B cell (primary cell): Measurements from ENCODE around the gene SCRN2. TPM values are rescaled to one million over a fixed set of nuclear protein-coding genes. Genes with fewer than 3 reads are reported as not detected.

Experiments used
- ATAC-seq: fragments of 200-7000 bp; cut with Tn5 transposase; one replicate; pipeline ENCODE4 v1.10.0; 2021; ENCODE audit warnings: low read depth, mild to moderate bottlenecking, moderate number of reproducible peaks, moderate library complexity
- CTCF ChIA-PET: fragments of 350-600 bp; sonication (Branson Sonifier 250); formaldehyde crosslinking; loops from one replicate; lab custom pipeline; 2021; ENCODE audit warnings: antibody characterized with exemption, inconsistent platforms; lab: Charles Lee
- POLR2A ChIA-PET: fragments of 350-600 bp; sonication (Branson Sonifier 250); formaldehyde crosslinking; loops from one replicate; lab custom pipeline; 2021; ENCODE audit warnings: antibody characterized with exemption; lab: Charles Lee
- DNase-seq: peaks from one replicate; pipeline ENCODE4 v3.0.0; 2013
- H2AFZ ChIP-seq: 2 replicates; pipeline ENCODE4 v1.6.1; 2012; ENCODE audit warnings: mild to moderate bottlenecking, low read depth, low read length; ENCODE audit not compliant: insufficient read depth, poor library complexity, severe bottlenecking
- H3K27ac ChIP-seq, 2 donors: 1 replicate in 1 of 2; 2 replicates in 1 of 2; pipeline ENCODE4 v1.5.1; 2012 to 2013; ENCODE audit warnings: low read length in 2 of 2, mild to moderate bottlenecking in 2 of 2, moderate library complexity in 1 of 2
- H3K27me3 ChIP-seq, 4 experiments: fragments of 200-600 bp in 1 of 4; sonication (generic) in 1 of 4; replicated peaks in 1 of 4; 1 replicate in 2 of 4; 2 replicates in 2 of 4; pipeline versions ENCODE4 v1.6.1 to v1.7.0; 2013 to 2016; ENCODE audit warnings: low read length in 3 of 4, mild to moderate bottlenecking in 2 of 4, mixed read lengths in 1 of 4, moderate library complexity in 1 of 4; ENCODE audit not compliant: insufficient read depth in 4 of 4, control insufficient read depth in 3 of 4; ENCODE audit errors: control extremely low read depth in 1 of 4
- H3K36me3 ChIP-seq, 2 experiments: replicated peaks in 1 of 2; 1 replicate in 1 of 2; 2 replicates in 1 of 2; pipeline versions ENCODE4 v1.6.1 to v1.7.1; 2013; ENCODE audit warnings: low read length in 1 of 2; ENCODE audit not compliant: insufficient read depth in 2 of 2, control insufficient read depth in 1 of 2; ENCODE audit errors: control extremely low read depth in 1 of 2, extremely low read depth in 1 of 2
- H3K4me1 ChIP-seq, 2 donors: fragments of 200-600 bp in 1 of 2; sonication (generic) in 1 of 2; 1 replicate in 1 of 2; 2 replicates in 1 of 2; pipeline versions ENCODE4 v1.5.1 to v1.6.1; 2013 to 2017; ENCODE audit warnings: low read length in 2 of 2; ENCODE audit not compliant: control insufficient read depth in 2 of 2, insufficient read depth in 2 of 2
- H3K4me2 ChIP-seq: replicated peaks from 2 replicates; pipeline ENCODE3; 2012; ENCODE audit warnings: mild to moderate bottlenecking, low read depth, low read length; ENCODE audit not compliant: poor library complexity, severe bottlenecking
- H3K4me3 ChIP-seq, 5 experiments: fragments of 200-600 bp in 1 of 5; sonication (generic) in 1 of 5; 1 replicate in 3 of 5; 2 replicates in 2 of 5; pipeline versions ENCODE4 v1.5.1 to v1.7.0; 2011 to 2016; ENCODE audit warnings: low read length in 4 of 5, mild to moderate bottlenecking in 4 of 5, low read depth in 2 of 5, control low read depth in 1 of 5, moderate library complexity in 1 of 5; ENCODE audit not compliant: insufficient read depth in 1 of 5; ENCODE audit errors: control extremely low read depth in 1 of 5, extremely low read depth in 1 of 5
- H3K79me2 ChIP-seq: fragments of 200-600 bp; sonication (generic); one replicate; pipeline ENCODE4 v1.6.0; 2016; ENCODE audit warnings: low read length; ENCODE audit not compliant: control insufficient read depth, insufficient read depth
- H3K9ac ChIP-seq: fragments of 200-600 bp; sonication (generic); 2 replicates; pipeline ENCODE4 v1.6.1; 2017; ENCODE audit warnings: mild to moderate bottlenecking, low read length, moderate library complexity
- H3K9me3 ChIP-seq, 3 donors: one replicate each; pipeline versions ENCODE4 v1.6.1 to v1.7.1; 2013; ENCODE audit warnings: low read length in 2 of 3; ENCODE audit not compliant: control insufficient read depth in 2 of 3, insufficient read depth in 1 of 3; ENCODE audit errors: control extremely low read depth in 1 of 3
- H4K20me1 ChIP-seq: 2 replicates; pipeline ENCODE4 v1.6.0; 2012; ENCODE audit warnings: mild to moderate bottlenecking, low read length; ENCODE audit not compliant: insufficient read depth, control insufficient read depth, poor library complexity, severe bottlenecking
- H3K27ac Mint-ChIP-seq: one replicate; pipeline ENCODE4 v1.8.0; 2021; ENCODE audit warnings: mixed read lengths
- H3K27me3 Mint-ChIP-seq: one replicate; pipeline ENCODE4 v1.8.0; 2021; ENCODE audit warnings: mixed read lengths
- H3K4me1 Mint-ChIP-seq: one replicate; pipeline ENCODE4 v1.8.0; 2021; ENCODE audit warnings: mixed read lengths
- H3K4me3 Mint-ChIP-seq: one replicate; pipeline ENCODE4 v1.8.0; 2021; ENCODE audit warnings: mixed read lengths
- H3K9me3 Mint-ChIP-seq: one replicate; pipeline ENCODE4 v1.8.0; 2022; ENCODE audit warnings: mixed read lengths; ENCODE audit not compliant: insufficient read depth
- EZH2 ChIP-seq: IDR thresholded peaks from 2 replicates; pipeline ENCODE4 v1.6.1; 2012; ENCODE audit warnings: borderline replicate concordance, low read depth, mild to moderate bottlenecking, moderate library complexity, low read length; ENCODE audit not compliant: insufficient read depth, poor library complexity, severe bottlenecking
- WGBS: methylation state at CpG from one replicate; pipeline ENCODE4 v1.1.5; 2013; ENCODE audit warnings: missing lambda C conversion rate; ENCODE audit not compliant: insufficient coverage; 5-methylcytosine and 5-hydroxymethylcytosine counted together
- intact Hi-C: fragments of 100-400 bp; cut with micrococcal nuclease; formaldehyde crosslinking; loops from one replicate; pipeline ENCODE4 v1.10.0; 2022
- polyA plus RNA-seq: library from polyadenylated mRNA; depleted of rRNA; stranded (reverse); fragments of >200 nt; gene quantifications from 2 replicates; pipeline ENCODE4 v1.2.3, GENCODE V29; 2012
- total RNA-seq, 2 donors: library from RNA; stranded (reverse); fragments of 120-200 nt in 1 of 2; gene quantifications; 1 replicate in 1 of 2; 2 replicates in 1 of 2; pipeline versions ENCODE4 v1.2.3 to v1.2.4, GENCODE V29; 2013 to 2022
- TF ChIP-seq, protein P1 (sequence below): fragments of 200-600 bp; IDR thresholded peaks from one replicate; pipeline ENCODE4 v1.8.0; 2022; ENCODE audit warnings: antibody characterized with exemption, mild to moderate bottlenecking

The SCRN2 gene
- total and polyA plus RNA-seq, 2 donors (not counting 1 experiment from before 2014, with no cell fraction given), result 47.8 to 71.9 TPM

DNA sequence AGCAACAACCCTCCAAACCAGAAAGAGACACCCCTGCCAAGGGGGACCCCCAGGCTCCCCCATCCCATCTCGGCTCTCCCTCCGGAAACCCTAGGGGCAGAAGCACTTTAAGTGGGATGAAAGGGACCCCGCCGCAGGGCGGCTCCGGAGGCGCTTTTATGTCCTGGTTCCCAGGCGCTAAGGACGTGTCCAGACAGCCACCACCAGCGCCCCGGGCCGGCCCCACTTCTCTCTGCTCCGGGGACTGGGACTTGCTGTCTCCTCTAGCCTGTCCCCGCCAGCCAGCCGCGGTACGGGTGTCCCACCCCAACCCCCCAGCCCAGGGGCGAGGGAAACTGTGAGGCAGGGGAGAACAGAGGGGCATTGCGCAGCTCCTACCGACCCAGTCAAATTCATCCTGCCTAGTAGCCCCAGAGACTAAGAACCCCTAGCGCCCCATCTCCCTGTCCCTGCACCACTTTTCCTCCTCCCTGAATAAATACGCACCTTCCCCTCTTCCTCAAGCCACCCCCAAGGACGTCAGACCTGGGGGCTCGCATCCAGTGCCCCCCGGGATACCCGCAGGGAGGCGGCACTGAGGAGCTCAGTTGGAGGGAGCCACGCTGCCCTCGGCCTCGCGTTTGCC is 5.8 kb upstream of the SCRN2 start:
- Histone ChIP-seq H4K20me1 (no peaks in the 10 kb centered on the region), H3K79me2 (no peaks in the 10 kb centered on the region), H3K9me3 (peaks cover 0 to 13% (median 0%) of the 10 kb centered on the region in 3 donors), H3K27me3 (peaks cover 0 to 79% (median 52%) of the 10 kb centered on the region in 4 experiments), H3K4me3 (no peak overlapping the region), H3K4me1 (peaks cover 30 to 39% of the 10 kb centered on the region in 2 donors), H2AFZ (no peak overlapping the region), H3K4me2 (peak overlapping the region; percentile 48), H3K27ac (no peak overlapping the region), H3K36me3 (no peaks in the 10 kb centered on the region), H3K9ac (no peak overlapping the region)
- intact Hi-C loops, result no loop called here
- no peaks in the 10 kb centered on the region for H3K9me3 Mint-ChIP-seq
- ATAC-seq, result no peak
- 18% methylated on average over 31 of the region's 31 CpGs for WGBS
- no peak overlapping the region for H3K4me3 Mint-ChIP-seq
- peaks cover 58% of the 10 kb centered on the region for H3K27me3 Mint-ChIP-seq
- H3K4me1 Mint-ChIP-seq, result peaks cover 23% of the 10 kb centered on the region
- H3K27ac Mint-ChIP-seq, result peak overlapping the region; percentile 63
- ChIA-PET POLR2A (no interaction called here), CTCF (interaction anchor here (1.0 to 19.9 kb wide), 3 partner anchors 42 to 148 kb away, joined by 3 to 436 read pairs (median 3); partner anchors contain the start of genes CDK5RAP3 and SP2)
- TF ChIP-seq, protein P1, sequence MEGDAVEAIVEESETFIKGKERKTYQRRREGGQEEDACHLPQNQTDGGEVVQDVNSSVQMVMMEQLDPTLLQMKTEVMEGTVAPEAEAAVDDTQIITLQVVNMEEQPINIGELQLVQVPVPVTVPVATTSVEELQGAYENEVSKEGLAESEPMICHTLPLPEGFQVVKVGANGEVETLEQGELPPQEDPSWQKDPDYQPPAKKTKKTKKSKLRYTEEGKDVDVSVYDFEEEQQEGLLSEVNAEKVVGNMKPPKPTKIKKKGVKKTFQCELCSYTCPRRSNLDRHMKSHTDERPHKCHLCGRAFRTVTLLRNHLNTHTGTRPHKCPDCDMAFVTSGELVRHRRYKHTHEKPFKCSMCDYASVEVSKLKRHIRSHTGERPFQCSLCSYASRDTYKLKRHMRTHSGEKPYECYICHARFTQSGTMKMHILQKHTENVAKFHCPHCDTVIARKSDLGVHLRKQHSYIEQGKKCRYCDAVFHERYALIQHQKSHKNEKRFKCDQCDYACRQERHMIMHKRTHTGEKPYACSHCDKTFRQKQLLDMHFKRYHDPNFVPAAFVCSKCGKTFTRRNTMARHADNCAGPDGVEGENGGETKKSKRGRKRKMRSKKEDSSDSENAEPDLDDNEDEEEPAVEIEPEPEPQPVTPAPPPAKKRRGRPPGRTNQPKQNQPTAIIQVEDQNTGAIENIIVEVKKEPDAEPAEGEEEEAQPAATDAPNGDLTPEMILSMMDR, result no peak
- no peak for TF ChIP-seq EZH2
- DNase-seq, result peak; percentile 8

DNA sequence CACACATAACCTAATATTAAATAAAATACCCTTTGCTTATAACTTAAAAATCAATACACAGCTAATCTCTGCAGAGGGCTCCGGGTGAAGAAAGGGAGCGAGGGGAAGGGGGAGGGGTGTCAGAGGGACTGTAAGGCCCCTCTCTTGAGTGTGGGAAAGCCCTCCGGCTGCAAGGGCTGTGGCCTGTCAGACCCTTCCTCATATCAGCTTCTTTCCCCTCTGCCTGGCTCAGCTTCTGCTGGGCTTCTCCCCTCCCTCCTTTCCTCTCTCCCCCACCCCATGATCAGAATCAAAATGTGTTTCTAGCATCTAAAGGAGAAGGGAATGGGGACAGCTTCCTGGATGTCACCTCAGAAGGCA is 4.6 kb upstream of the SCRN2 start:
- H3K36me3 ChIP-seq, result no peaks in the 10 kb centered on the region
- ATAC-seq (no peak), DNase-seq (no peak)
- ChIA-PET POLR2A (no interaction called here), CTCF (interaction anchor here (1.0 to 19.9 kb wide), 3 partner anchors 12 to 147 kb away, joined by 3 to 436 read pairs (median 4); partner anchors contain the start of gene SP2)
- H3K27me3 ChIP-seq, result peaks cover 0 to 70% (median 48%) of the 10 kb centered on the region in 4 experiments
- no peak overlapping the region for H3K4me2 ChIP-seq
- Mint-ChIP-seq H3K27me3 (peaks cover 55% of the 10 kb centered on the region), H3K4me3 (no peak overlapping the region), H3K4me1 (peaks cover 24% of the 10 kb centered on the region), H3K27ac (no peak overlapping the region), H3K9me3 (no peaks in the 10 kb centered on the region)
- peaks cover 30 to 32% of the 10 kb centered on the region in 2 donors for H3K4me1 ChIP-seq
- no CpG with 5 or more reads among the region's 3 CpGs for WGBS
- H4K20me1 ChIP-seq, result no peaks in the 10 kb centered on the region
- TF ChIP-seq, protein P1, result no peak
- TF ChIP-seq EZH2, result no peak
- H3K27ac ChIP-seq, result no peak overlapping the region
- no peak overlapping the region for H2AFZ ChIP-seq
- H3K4me3 ChIP-seq, result no peak overlapping the region
- intact Hi-C loops, result no loop called here
- peaks cover 4% of the 10 kb centered on the region for H3K79me2 ChIP-seq
- peaks cover 0 to 13% (median 0%) of the 10 kb centered on the region in 3 donors for H3K9me3 ChIP-seq
- H3K9ac ChIP-seq, result no peak overlapping the region
